PFSK-1 (cell line): Measurements from ENCODE around the gene TMEM273.

Experiments used
- FOXP2 ChIP-seq: optimal IDR thresholded peaks from 2 replicates; pipeline ENCODE3; 2011; ENCODE audit warnings: borderline replicate concordance, control low read depth, inconsistent platforms; ENCODE audit not compliant: insufficient read depth; ENCODE audit errors: extremely low read length, extremely low read depth
- POLR2AphosphoS5 ChIP-seq: IDR thresholded peaks from 2 replicates; pipeline ENCODE4 v1.6.1; 2012; ENCODE audit warnings: low read depth, mild to moderate bottlenecking, control low read depth, low read length, moderate library complexity
- REST ChIP-seq, 2 experiments: IDR thresholded peaks; 2 replicates each; pipeline versions ENCODE4 v1.6.1 to v1.8.0; 2011 to 2012; ENCODE audit warnings: low read depth in 2 of 2, low read length in 2 of 2, control low read depth in 1 of 2, inconsistent platforms in 1 of 2, mild to moderate bottlenecking in 1 of 2, moderate library complexity in 1 of 2; ENCODE audit not compliant: insufficient read depth in 1 of 2
- SIN3A ChIP-seq: IDR thresholded peaks from 2 replicates; pipeline ENCODE4 v1.6.1; 2012; ENCODE audit warnings: mild to moderate bottlenecking, low read length, moderate library complexity, borderline replicate concordance; ENCODE audit not compliant: insufficient read depth
- TAF1 ChIP-seq: IDR thresholded peaks from 2 replicates; pipeline ENCODE4 v1.6.1; 2012; ENCODE audit warnings: low read length, control low read depth, borderline replicate concordance; ENCODE audit not compliant: insufficient read depth

GRCh38 chr10:49153971-49154370 is 34.2 kb downstream of the TMEM273 start:
- TF ChIP-seq POLR2AphosphoS5 = no peak
- TF ChIP-seq REST (IDR thresholded peaks at IDR 0.05; ENCODE audit: insufficient read depth in 1 of 2, low read depth in 2 of 2, low read length in 2 of 2) = no peak
- no peak for TF ChIP-seq TAF1
- TF ChIP-seq SIN3A = no peak
- no peak for TF ChIP-seq FOXP2
